WI38 (cell line): ENCODE data around the gene AIFM3.

Experiments
- H3K4me3 ChIP-seq: 2 replicates; pipeline ENCODE4 v1.5.1; 2011; ENCODE audit warnings: low read depth, mild to moderate bottlenecking, control low read depth, low read length
- CTCF ChIP-seq: IDR thresholded peaks from 2 replicates; pipeline ENCODE4 v1.5.1; 2012; ENCODE audit warnings: low read depth, mild to moderate bottlenecking, control low read depth, low read length

The AIFM3 gene

GRCh38 chr22:21026783-21027692 is 60.0 kb downstream of the AIFM3 start:
- TF ChIP-seq CTCF, result no peak
- H3K4me3 ChIP-seq, result no peak overlapping the region

- no peak overlapping the region for H3K4me3 ChIP-seq
- no peak for TF ChIP-seq CTCF
These were observed 61.5 kb downstream of the AIFM3 start for GRCh38 chr22:21028277-21029251.

GRCh38 chr22:21029486-21030025 is 62.5 kb downstream of the AIFM3 start:
- no peak for TF ChIP-seq CTCF
- H3K4me3 ChIP-seq, result no peak overlapping the region

GRCh38 chr22:21030032-21030431 is 63.0 kb downstream of the AIFM3 start:
- no peak for TF ChIP-seq CTCF
- H3K4me3 ChIP-seq, result no peak overlapping the region
